ENCODE results near the gene DPP4. TPM values are rescaled to one million over a fixed set of nuclear protein-coding genes. Genes with fewer than 3 reads are reported as not detected.

Gene DPP4
- total and polyA plus RNA-seq, 2 donors (not counting 3 experiments of a cell fraction or from before 2014, with no cell fraction given): 0.84 to 6.2 TPM

DNA sequence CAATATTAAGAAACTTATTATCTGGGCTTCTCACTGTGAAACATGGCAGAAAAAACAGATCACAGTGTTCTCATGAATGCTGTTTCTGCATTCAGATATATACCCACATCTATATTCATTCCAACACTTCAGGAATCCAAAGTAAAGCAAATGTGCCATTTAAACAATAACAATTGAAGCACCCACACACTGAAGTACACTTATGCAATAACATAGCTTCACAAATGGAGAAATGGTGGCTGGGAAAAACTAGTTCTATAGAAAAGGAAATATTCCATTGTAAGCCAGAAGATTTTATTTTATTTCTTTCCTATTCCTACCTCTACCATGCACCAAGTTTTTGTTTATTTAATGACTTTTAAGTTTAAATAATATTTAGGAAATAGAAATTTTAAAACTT is 111.9 kb downstream of the DPP4 start:
- CTCF ChIA-PET: interaction anchor here (1.1 kb wide), 1 partner anchor 16 kb away, joined by 4 read pairs; no protein-coding TSS in a partner anchor
- H3K4me1 ChIP-seq (ENCODE audit: control insufficient read depth, extremely low read depth, insufficient read depth, low read length): no peaks in the 10 kb centered on the region
- POLR2A ChIA-PET: no interaction called here
- no peak overlapping the region for H3K27ac ChIP-seq (ENCODE audit: insufficient read depth, low read depth, low read length)
- no peak overlapping the region for H3K4me3 ChIP-seq (replicated peaks in 1 of 3; ENCODE audit: insufficient read depth in 1 of 3, low read depth in 1 of 3, low read length in 3 of 3)
- H3K9ac ChIP-seq (replicated peaks; ENCODE audit: extremely low read depth, insufficient read depth, low read length): no peak overlapping the region
- no peaks in the 10 kb centered on the region for H3K36me3 ChIP-seq (ENCODE audit: control insufficient read depth in 2 of 2, extremely low read depth in 1 of 2, insufficient read depth in 2 of 2, low read length in 2 of 2)
- dilution Hi-C loops (cut with MboI; ENCODE audit: extremely low pct_ligation_motif_present, low sequenced_read_pairs): no loop called here
- FAIRE-seq (no peak), DNase-seq (ENCODE audit: low read depth, low spot score) (no peak)
- no peaks in the 10 kb centered on the region for H4K20me1 ChIP-seq (replicated peaks; ENCODE audit: control insufficient read depth, extremely low read depth, insufficient read depth, low read length)
- H3K9me3 ChIP-seq (replicated peaks; ENCODE audit: control insufficient read depth, insufficient read depth, low read length): no peaks in the 10 kb centered on the region
- no TSS peak for BruUV-seq (replicated peaks)
- H2AFZ ChIP-seq (ENCODE audit: low read depth, low read length): no peak overlapping the region
- no peak overlapping the region for H3K4me2 ChIP-seq (ENCODE audit: insufficient read depth, low read length)
- H3K9me1 ChIP-seq (replicated peaks; ENCODE audit: control insufficient read depth, extremely low read depth, insufficient read depth, low read length): no peaks in the 10 kb centered on the region
- no peaks in the 10 kb centered on the region for H3K27me3 ChIP-seq (ENCODE audit: control insufficient read depth in 2 of 2, insufficient read depth in 2 of 2, low read length in 2 of 2)
- TF ChIP-seq JUN (IDR thresholded peaks at IDR 0.05; ENCODE audit: borderline replicate concordance, insufficient read depth, insufficient read length, low read depth) (no peak), FOS (IDR thresholded peaks at IDR 0.05; ENCODE audit: borderline replicate concordance, insufficient read depth, low read length) (no peak), MYC (IDR thresholded peaks at IDR 0.05; ENCODE audit: low read depth, low read length) (no peak), POLR2AphosphoS5 (IDR thresholded peaks at IDR 0.05; ENCODE audit: insufficient read depth, low read depth, low read length) (no peak)
- TF ChIP-seq, protein P1, sequence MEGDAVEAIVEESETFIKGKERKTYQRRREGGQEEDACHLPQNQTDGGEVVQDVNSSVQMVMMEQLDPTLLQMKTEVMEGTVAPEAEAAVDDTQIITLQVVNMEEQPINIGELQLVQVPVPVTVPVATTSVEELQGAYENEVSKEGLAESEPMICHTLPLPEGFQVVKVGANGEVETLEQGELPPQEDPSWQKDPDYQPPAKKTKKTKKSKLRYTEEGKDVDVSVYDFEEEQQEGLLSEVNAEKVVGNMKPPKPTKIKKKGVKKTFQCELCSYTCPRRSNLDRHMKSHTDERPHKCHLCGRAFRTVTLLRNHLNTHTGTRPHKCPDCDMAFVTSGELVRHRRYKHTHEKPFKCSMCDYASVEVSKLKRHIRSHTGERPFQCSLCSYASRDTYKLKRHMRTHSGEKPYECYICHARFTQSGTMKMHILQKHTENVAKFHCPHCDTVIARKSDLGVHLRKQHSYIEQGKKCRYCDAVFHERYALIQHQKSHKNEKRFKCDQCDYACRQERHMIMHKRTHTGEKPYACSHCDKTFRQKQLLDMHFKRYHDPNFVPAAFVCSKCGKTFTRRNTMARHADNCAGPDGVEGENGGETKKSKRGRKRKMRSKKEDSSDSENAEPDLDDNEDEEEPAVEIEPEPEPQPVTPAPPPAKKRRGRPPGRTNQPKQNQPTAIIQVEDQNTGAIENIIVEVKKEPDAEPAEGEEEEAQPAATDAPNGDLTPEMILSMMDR (IDR thresholded peaks at IDR 0.05; ENCODE audit: extremely low read depth in 1 of 2, insufficient read depth in 1 of 2, low read depth in 1 of 2, low read length in 2 of 2): no peak
- TF ChIP-seq, protein P2, sequence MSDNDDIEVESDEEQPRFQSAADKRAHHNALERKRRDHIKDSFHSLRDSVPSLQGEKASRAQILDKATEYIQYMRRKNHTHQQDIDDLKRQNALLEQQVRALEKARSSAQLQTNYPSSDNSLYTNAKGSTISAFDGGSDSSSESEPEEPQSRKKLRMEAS (IDR thresholded peaks at IDR 0.05; ENCODE audit: insufficient read depth, insufficient read length): no peak
- no peaks in the 10 kb centered on the region for H3K79me2 ChIP-seq (ENCODE audit: control insufficient read depth, insufficient read depth, low read length)
- intact Hi-C loops (cut with micrococcal nuclease): no loop called here
